CD14-positive monocyte (primary cell): Measurements from ENCODE around the gene UGT3A1. TPM values are rescaled to one million over a fixed set of nuclear protein-coding genes. Genes with fewer than 3 reads are reported as not detected.

Source experiments
- DNase-seq, 3 donors: peaks; one replicate each; pipeline ENCODE4 v3.0.0-alpha.2; 2011 to 2022
- H2AFZ ChIP-seq: 2 replicates; pipeline ENCODE4 v1.6.0; 2012; ENCODE audit warnings: mild to moderate bottlenecking, low read depth, low read length, inconsistent platforms; ENCODE audit not compliant: insufficient read depth, poor library complexity, severe bottlenecking
- H3K27ac ChIP-seq, 2 donors: 1 replicate in 1 of 2; 2 replicates in 1 of 2; pipeline ENCODE4 v1.5.1; 2012 to 2013; ENCODE audit warnings: low read length in 2 of 2, control low read depth in 1 of 2, inconsistent platforms in 1 of 2, low read depth in 1 of 2, mild to moderate bottlenecking in 1 of 2
- H3K27me3 ChIP-seq, 2 donors: one replicate each; pipeline versions ENCODE4 v1.6.0 to v1.6.1; 2011 to 2013; ENCODE audit warnings: low read length in 2 of 2; ENCODE audit not compliant: control insufficient read depth in 2 of 2, insufficient read depth in 2 of 2
- H3K36me3 ChIP-seq, 2 donors: replicated peaks in 1 of 2; 1 replicate in 1 of 2; 2 replicates in 1 of 2; pipeline versions ENCODE4 v1.5.1 to v1.6.1; 2012 to 2013; ENCODE audit warnings: low read length in 2 of 2, control low read depth in 1 of 2, inconsistent platforms in 1 of 2, mild to moderate bottlenecking in 1 of 2; ENCODE audit not compliant: insufficient read depth in 2 of 2, control insufficient read depth in 1 of 2
- H3K4me1 ChIP-seq, 2 donors: 1 replicate in 1 of 2; 2 replicates in 1 of 2; pipeline versions ENCODE4 v1.5.1 to v1.6.1; 2012 to 2013; ENCODE audit warnings: low read length in 2 of 2, control low read depth in 1 of 2, inconsistent platforms in 1 of 2, mild to moderate bottlenecking in 1 of 2, moderate library complexity in 1 of 2; ENCODE audit not compliant: insufficient read depth in 2 of 2, control insufficient read depth in 1 of 2
- H3K4me2 ChIP-seq: replicated peaks from 2 replicates; pipeline ENCODE3; 2012; ENCODE audit warnings: low read length, moderate library complexity, mild to moderate bottlenecking; ENCODE audit not compliant: poor library complexity, severe bottlenecking; ENCODE audit errors: extremely low read depth
- H3K4me3 ChIP-seq, 3 experiments: fragments of 200-600 bp in 1 of 3; sonication (generic) in 1 of 3; replicated peaks in 1 of 3; 1 replicate in 2 of 3; 2 replicates in 1 of 3; pipeline ENCODE4 v1.5.1; 2011 to 2013; ENCODE audit warnings: low read length in 3 of 3, mild to moderate bottlenecking in 3 of 3, control low read depth in 2 of 3, low read depth in 2 of 3, inconsistent platforms in 1 of 3, moderate library complexity in 1 of 3
- H3K79me2 ChIP-seq: 2 replicates; pipeline ENCODE4 v1.6.0; 2012; ENCODE audit warnings: mild to moderate bottlenecking, control low read depth, inconsistent platforms, low read length, moderate library complexity; ENCODE audit not compliant: insufficient read depth
- H3K9ac ChIP-seq: 2 replicates; pipeline ENCODE4 v1.6.0; 2017; ENCODE audit warnings: low read length, mild to moderate bottlenecking; ENCODE audit not compliant: insufficient read depth, poor library complexity, severe bottlenecking
- H3K9me3 ChIP-seq, 2 donors: replicated peaks in 1 of 2; 1 replicate in 1 of 2; 2 replicates in 1 of 2; pipeline versions ENCODE4 v1.5.1 to v1.6.1; 2012 to 2013; ENCODE audit warnings: low read length in 2 of 2, control low read depth in 1 of 2; ENCODE audit not compliant: control insufficient read depth in 1 of 2, insufficient read depth in 1 of 2
- H4K20me1 ChIP-seq: 2 replicates; pipeline ENCODE4 v1.6.0; 2012; ENCODE audit warnings: mild to moderate bottlenecking, low read length, control low read depth, moderate library complexity; ENCODE audit not compliant: insufficient read depth
- H3K27ac Mint-ChIP-seq, 7 donors: one replicate each; pipeline ENCODE4 v1.8.0; 2020; ENCODE audit warnings: mild to moderate bottlenecking in 7 of 7, mixed read lengths in 7 of 7, moderate library complexity in 6 of 7, inconsistent platforms in 2 of 7
- H3K27me3 Mint-ChIP-seq, 3 donors: one replicate each; pipeline ENCODE4 v1.8.0; 2021 to 2022; ENCODE audit warnings: low read depth in 3 of 3, mild to moderate bottlenecking in 3 of 3, mixed read lengths in 3 of 3, moderate library complexity in 3 of 3, inconsistent platforms in 1 of 3
- H3K36me3 Mint-ChIP-seq, 2 donors: one replicate each; pipeline ENCODE4 v1.8.0; 2020; ENCODE audit warnings: mixed read lengths in 2 of 2, inconsistent platforms in 1 of 2, mild to moderate bottlenecking in 1 of 2
- H3K4me1 Mint-ChIP-seq: one replicate; pipeline ENCODE4 v1.8.0; 2020; ENCODE audit warnings: mild to moderate bottlenecking, mixed read lengths
- H3K4me3 Mint-ChIP-seq, 2 donors: one replicate each; pipeline ENCODE4 v1.8.0; 2020; ENCODE audit warnings: mild to moderate bottlenecking in 2 of 2, mixed read lengths in 2 of 2, moderate library complexity in 1 of 2
- H3K9me3 Mint-ChIP-seq, 7 donors: one replicate each; pipeline ENCODE4 v1.8.0; 2020 to 2022; ENCODE audit warnings: mixed read lengths in 7 of 7, mild to moderate bottlenecking in 6 of 7, moderate library complexity in 6 of 7, inconsistent platforms in 2 of 7
- WGBS: methylation state at CpG from one replicate; pipeline ENCODE4 v1.1.5; 2013; ENCODE audit warnings: missing lambda C conversion rate; ENCODE audit not compliant: insufficient coverage; 5-methylcytosine and 5-hydroxymethylcytosine counted together
- intact Hi-C, 2 donors: fragments of 100-400 bp; cut with micrococcal nuclease; formaldehyde crosslinking; loops; one replicate each; pipeline versions ENCODE4 v1.15.0 to v1.15.1; 2023
- polyA plus RNA-seq, 3 donors: library from polyadenylated mRNA; depleted of rRNA in 1 of 3; unstranded in 2 of 3; stranded (reverse) in 1 of 3; fragments of 300-500 nt in 2 of 3; fragments of >200 nt in 1 of 3; fragmentation: Illumina TruSeq in 2 of 3; gene quantifications; 1 replicate in 2 of 3; 2 replicates in 1 of 3; pipeline ENCODE4 v1.2.3, GENCODE V29; 2012 to 2021
- TF ChIP-seq, protein P1 (sequence below): fragments of 200-600 bp; IDR thresholded peaks from one replicate; pipeline ENCODE4 v1.8.0; 2022; ENCODE audit warnings: antibody characterized with exemption, mild to moderate bottlenecking

The UGT3A1 gene
- polyA plus RNA-seq, 3 donors: not detected

GRCh38 chr5:35974570-35974969 lies 16.6 kb downstream of the UGT3A1 start:
- H3K9me3 Mint-ChIP-seq: peaks cover 2 to 18% (median 13%) of the 10 kb centered on the region in 7 donors
- no peak overlapping the region for H3K27ac ChIP-seq
- H3K27ac Mint-ChIP-seq: no peak overlapping the region
- peaks cover 9% of the 10 kb centered on the region for H3K4me1 Mint-ChIP-seq
- TF ChIP-seq, protein P1, sequence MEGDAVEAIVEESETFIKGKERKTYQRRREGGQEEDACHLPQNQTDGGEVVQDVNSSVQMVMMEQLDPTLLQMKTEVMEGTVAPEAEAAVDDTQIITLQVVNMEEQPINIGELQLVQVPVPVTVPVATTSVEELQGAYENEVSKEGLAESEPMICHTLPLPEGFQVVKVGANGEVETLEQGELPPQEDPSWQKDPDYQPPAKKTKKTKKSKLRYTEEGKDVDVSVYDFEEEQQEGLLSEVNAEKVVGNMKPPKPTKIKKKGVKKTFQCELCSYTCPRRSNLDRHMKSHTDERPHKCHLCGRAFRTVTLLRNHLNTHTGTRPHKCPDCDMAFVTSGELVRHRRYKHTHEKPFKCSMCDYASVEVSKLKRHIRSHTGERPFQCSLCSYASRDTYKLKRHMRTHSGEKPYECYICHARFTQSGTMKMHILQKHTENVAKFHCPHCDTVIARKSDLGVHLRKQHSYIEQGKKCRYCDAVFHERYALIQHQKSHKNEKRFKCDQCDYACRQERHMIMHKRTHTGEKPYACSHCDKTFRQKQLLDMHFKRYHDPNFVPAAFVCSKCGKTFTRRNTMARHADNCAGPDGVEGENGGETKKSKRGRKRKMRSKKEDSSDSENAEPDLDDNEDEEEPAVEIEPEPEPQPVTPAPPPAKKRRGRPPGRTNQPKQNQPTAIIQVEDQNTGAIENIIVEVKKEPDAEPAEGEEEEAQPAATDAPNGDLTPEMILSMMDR: no peak
- H3K36me3 ChIP-seq: no peaks in the 10 kb centered on the region
- H3K79me2 ChIP-seq: no peaks in the 10 kb centered on the region
- peaks cover 2 to 5% of the 10 kb centered on the region in 2 donors for H3K4me1 ChIP-seq
- 100% methylated on average over 1 of the region's 4 CpGs for WGBS
- peaks cover 0 to 2% of the 10 kb centered on the region in 2 donors for H3K9me3 ChIP-seq
- no peak overlapping the region for H3K4me3 ChIP-seq
- no peaks in the 10 kb centered on the region for H3K36me3 Mint-ChIP-seq
- intact Hi-C loops: no loop called here
- H4K20me1 ChIP-seq: no peaks in the 10 kb centered on the region
- H3K4me3 Mint-ChIP-seq: no peak overlapping the region
- H3K27me3 Mint-ChIP-seq: peaks cover 1 to 7% (median 3%) of the 10 kb centered on the region in 3 donors
- H2AFZ ChIP-seq: no peak overlapping the region
- H3K4me2 ChIP-seq: no peak overlapping the region
- H3K9ac ChIP-seq: no peak overlapping the region
- H3K27me3 ChIP-seq: no peaks in the 10 kb centered on the region
- DNase-seq: no peak

DNA sequence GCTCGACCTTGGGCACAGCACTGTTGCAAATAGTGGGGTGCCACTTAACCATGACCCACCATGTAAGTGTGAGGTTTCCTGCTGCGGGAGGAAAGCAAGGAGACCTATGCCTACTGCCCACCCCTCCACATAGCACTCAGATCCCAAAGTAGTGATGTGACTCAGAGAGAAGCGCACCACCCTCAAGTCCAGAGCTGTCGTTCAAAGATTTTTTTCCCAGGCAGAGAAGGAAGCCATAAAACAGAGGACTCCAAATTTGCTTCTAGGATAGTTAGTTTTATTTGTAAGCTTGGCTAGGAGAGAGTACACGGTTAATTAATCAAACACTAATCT lies 19.3 kb downstream of the UGT3A1 start:
- TF ChIP-seq, protein P1: no peak
- Mint-ChIP-seq H3K4me1 (no peaks in the 10 kb centered on the region), H3K9me3 (peaks cover 2 to 17% (median 11%) of the 10 kb centered on the region in 7 donors), H3K4me3 (no peak overlapping the region), H3K27ac (peak overlapping the region in 1 of 7 donors; percentile 59), H3K27me3 (peaks cover 0 to 12% (median 3%) of the 10 kb centered on the region in 3 donors), H3K36me3 (no peaks in the 10 kb centered on the region)
- whole genome bisulfite sequencing: no CpG with 5 or more reads among the region's 5 CpGs
- Histone ChIP-seq H3K9ac (no peak overlapping the region), H3K4me2 (no peak overlapping the region), H4K20me1 (no peaks in the 10 kb centered on the region), H3K27ac (no peak overlapping the region), H3K27me3 (no peaks in the 10 kb centered on the region), H3K79me2 (no peaks in the 10 kb centered on the region), H3K36me3 (no peaks in the 10 kb centered on the region), H3K4me1 (no peaks in the 10 kb centered on the region), H3K9me3 (no peaks in the 10 kb centered on the region), H3K4me3 (no peak overlapping the region), H2AFZ (no peak overlapping the region)
- intact Hi-C loops: no loop called here
- DNase-seq: no peak
